ENCODE measurements around the gene RRP12. TPM values are rescaled to one million over a fixed set of nuclear protein-coding genes. Genes with fewer than 3 reads are reported as not detected.
"Not testable (repeated sequence)": the region's sequence is repeated elsewhere in the genome, so short reads cannot be mapped to it uniquely, and the experiment has no call there.

Gene RRP12
- total and polyA plus RNA-seq, 9 of the 15 experiments (the other 6 are each of a cell fraction or from before 2014, with no cell fraction given), result 4.6 to 68.2 (median 21.8) TPM

DNA sequence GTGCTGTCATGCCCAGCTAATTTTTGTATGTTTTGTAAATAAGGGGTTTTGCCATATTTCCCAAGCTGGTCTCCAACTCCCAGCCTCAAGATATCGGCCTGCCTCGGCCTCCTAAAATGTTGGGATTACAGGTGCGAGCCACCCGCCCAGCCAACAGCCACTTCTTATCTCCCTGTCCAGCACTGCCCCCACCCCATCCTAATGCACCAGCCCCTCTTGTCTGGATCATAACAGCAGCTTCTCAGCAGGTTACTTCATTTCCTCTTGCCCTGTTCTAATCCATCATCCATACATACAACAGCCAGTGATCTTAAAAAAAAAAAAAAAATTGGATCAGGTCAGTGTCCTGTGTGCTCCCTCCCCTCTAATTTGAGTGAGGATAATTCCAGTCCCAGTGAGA, 53.8 kb downstream of the RRP12 start (continued):
- TF ChIP-seq POLR2H (tag; IDR thresholded peaks at IDR 0.05; ENCODE audit: low read depth) (no peak), SMARCA4 (IDR thresholded peaks at IDR 0.05) (peak; percentile 42), DPF2 (IDR thresholded peaks at IDR 0.05) (peak; percentile 82), ZNF384 (IDR thresholded peaks at IDR 0.05; ENCODE audit: low read depth, low read length) (peak; percentile 30; the same call in 1 of the 2 replicates), NFIC (IDR thresholded peaks at IDR 0.05) (peak; percentile 18; the same call in 1 of the 2 replicates), GATA2 (CRISPR knock-in tag; IDR thresholded peaks at IDR 0.05) (0 out of 2 replicates have a peak, but pooled peaks have one; percentile 15), MCM2 (IDR thresholded peaks at IDR 0.05; ENCODE audit: low read depth) (no peak)

DNA sequence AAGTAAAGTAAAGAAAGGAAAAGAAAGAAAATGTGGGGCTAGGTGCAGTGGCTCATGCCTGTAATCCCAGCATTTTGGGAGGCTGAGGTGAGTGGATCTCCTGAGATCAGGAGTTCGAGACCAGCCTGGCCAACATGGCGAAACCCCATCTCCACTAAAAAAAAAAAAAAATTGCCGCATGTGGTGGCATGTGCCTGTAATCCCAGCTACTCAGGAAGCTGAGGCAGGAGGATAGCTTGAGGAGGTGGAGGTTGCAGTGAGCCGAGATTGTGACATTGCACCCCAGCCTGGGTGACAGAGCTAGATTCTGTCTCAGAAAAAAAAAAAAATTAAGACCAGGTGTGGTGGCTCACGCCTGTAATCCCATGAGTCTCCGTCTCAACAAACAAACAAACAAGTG, 57.5 kb downstream of the RRP12 start:
- ATAC-seq; DNase-seq (ENCODE audit: extremely low read depth in 1 of 4, low spot score in 3 of 4); H3K9ac ChIP-seq (ENCODE audit: insufficient read depth in 1 of 2, low read depth in 2 of 2, low read length in 2 of 2); H3K27ac ChIP-seq (ENCODE audit: extremely low read depth, low read depth, low read length); H3K4me3 ChIP-seq; H3K27me3 ChIP-seq (ENCODE audit: control insufficient read depth in 2 of 2, insufficient read depth in 2 of 2, low read length in 2 of 2); intact Hi-C loops (cut with micrococcal nuclease); BruUV-seq (replicated peaks); H2AFZ ChIP-seq (ENCODE audit: low read depth, low read length); H4K20me1 ChIP-seq (replicated peaks; ENCODE audit: control insufficient read depth, insufficient read depth, low read length); FAIRE-seq; H3K36me3 ChIP-seq (ENCODE audit: control insufficient read depth, insufficient read depth, low read length); in situ Hi-C loops (cut with MboI); H3K4me2 ChIP-seq (ENCODE audit: insufficient read depth, low read length); H3K9me3 ChIP-seq (replicated peaks; ENCODE audit: control insufficient read depth, insufficient read depth, low read depth, low read length); H3K9me1 ChIP-seq (ENCODE audit: control insufficient read depth, insufficient read depth, low read length); CTCF ChIA-PET (ENCODE audit: low intra/inter-chr PET ratio); H3K79me2 ChIP-seq (ENCODE audit: control insufficient read depth, insufficient read depth, low read length): not testable (repeated sequence)
- POLR2A ChIA-PET, result interaction anchor here (0.6 kb wide), 1 partner anchor 20 kb away, joined by 3 read pairs; no protein-coding TSS in a partner anchor
- WGBS (ENCODE audit: insufficient coverage, low coverage, missing lambda C conversion rate), result 80% methylated on average over 5 of the region's 6 CpGs
- H3K4me1 ChIP-seq (replicated peaks in 1 of 2; ENCODE audit: control insufficient read depth in 2 of 2, insufficient read depth in 2 of 2, low read length in 2 of 2), result peaks cover 7 to 17% of the 10 kb centered on the region in 2 experiments; a peak in 4 of 5 replicates

Data from K562 (cell line).